ENCODE data around the gene KCNAB2.
"Not testable (repeated sequence)": the region's sequence is repeated elsewhere in the genome, so short reads cannot be mapped to it uniquely, and the experiment has no call there.

KCNAB2 gene

DNA sequence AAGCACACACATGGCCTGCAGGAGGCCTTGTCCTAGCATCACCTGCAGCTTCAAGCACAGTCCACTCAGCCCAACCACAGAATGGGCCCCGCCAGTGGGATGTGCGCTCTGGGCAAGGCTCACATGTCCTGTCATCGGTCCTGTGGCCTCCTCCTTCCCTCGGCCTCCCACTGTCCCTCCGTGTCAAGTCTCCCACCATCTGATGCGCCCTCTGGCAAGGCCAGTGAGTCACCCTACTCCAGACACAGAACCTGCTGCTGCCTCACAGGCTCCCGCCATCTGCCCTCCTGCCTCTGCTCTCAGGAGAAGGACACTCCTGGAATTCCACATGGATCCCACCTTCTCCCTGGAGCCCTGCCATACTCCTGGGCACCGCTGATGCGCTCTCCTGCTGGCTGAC lies 14.2 kb downstream of the KCNAB2 start:
- no peak for FAIRE-seq

DNA sequence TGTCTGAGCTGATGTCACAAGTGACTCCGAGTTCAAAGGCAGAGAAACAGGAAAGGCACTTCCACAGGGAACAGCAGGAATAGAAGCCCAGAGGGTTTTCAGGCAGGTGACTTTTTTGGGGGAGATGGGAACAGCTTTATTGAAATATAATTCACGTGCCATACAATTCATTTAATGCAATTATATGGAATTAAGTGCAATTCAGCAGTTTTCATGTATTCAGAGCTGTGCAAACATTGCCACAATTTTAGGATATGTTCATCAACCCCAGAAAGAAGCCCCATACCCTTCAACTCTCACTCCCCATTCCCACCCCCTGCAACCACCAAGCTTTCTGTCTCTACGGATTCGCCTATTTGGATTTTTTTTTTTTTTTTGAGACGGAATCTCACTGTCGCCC lies 17.0 kb downstream of the KCNAB2 start:
- FAIRE-seq = no peak

DNA sequence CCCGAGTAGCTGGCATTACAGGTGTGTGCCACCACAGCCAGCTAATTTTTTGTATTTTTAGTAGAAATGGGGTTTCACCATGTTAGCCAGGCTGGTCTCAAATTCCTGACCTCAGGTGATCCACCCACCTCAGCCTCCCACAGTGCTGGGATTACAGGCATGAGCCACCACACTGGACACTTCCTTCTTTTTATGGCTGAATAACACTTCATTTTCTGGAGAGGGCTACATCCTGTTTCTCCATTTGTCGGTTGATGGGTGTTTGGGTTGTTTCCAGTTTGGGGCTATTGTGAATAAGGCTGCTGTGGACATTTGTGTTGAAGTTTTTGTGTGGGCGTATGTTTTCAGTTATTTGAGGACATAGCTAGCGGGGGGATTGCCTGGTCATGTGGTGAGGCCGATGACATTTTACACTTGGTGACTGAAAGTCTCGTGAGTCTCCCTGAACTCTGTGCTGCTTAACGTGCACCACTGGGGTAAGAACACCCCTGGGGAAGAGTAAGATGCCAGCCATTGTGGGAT lies 17.9 kb downstream of the KCNAB2 start:
- FAIRE-seq = not testable (repeated sequence)

DNA sequence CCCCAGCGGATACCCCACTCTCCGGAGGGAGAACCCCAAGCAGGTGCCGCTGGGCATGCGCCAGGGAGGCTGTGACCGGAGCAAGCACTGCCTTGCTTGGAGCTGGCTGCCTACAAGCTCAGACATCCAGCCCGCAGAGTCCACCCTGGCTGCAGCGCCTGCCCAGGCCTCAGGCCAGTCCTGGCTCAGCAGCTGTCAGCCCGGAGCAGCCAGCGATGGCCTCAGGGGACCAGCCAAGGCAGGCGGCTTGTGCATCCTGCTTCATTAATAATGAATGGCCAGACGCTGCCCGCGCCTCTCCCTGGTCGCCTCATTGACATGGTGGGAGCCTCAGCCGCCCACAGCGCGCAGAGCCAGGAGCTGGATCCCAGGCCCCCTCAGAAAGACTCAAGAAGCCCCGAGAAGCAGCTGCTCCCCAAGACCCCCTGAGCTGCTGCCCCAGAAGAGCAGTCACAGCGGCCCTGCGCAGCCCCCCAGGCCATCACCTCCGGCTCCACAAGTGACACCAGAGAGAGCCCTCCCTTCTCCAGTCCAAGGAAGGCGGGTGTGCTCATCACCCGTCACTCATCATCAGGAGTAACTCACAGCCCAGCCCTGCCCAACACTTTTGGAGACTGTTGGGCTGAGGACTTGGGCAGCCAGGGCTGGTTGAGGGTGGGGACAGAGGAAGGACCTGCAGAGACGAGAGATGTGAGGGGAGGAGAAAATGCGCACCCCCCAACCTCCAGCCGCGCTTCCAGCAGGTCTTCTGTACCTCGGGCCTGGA lies 19.6 kb downstream of the KCNAB2 start:
- FAIRE-seq = no peak

DNA sequence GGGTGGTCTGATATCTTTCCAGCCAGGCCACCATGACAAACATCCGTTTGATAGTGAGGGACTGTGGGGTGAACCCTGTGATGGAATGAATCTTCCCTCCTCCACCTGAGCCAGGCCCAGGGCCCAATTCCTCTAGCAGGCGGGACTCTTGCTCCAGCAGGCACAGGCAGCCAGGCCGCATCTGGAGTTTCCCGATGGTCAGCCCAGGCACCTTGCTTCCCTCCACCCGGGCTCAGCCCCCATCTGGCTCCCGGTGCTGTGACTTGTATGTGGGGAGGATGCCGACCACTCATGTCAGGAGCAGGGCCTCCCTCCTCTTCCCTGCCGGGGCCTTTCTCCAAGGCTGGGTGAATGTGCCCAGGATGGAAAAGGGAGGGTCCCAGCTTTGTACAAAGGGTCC lies 21.0 kb downstream of the KCNAB2 start:
- no peak for FAIRE-seq

DNA sequence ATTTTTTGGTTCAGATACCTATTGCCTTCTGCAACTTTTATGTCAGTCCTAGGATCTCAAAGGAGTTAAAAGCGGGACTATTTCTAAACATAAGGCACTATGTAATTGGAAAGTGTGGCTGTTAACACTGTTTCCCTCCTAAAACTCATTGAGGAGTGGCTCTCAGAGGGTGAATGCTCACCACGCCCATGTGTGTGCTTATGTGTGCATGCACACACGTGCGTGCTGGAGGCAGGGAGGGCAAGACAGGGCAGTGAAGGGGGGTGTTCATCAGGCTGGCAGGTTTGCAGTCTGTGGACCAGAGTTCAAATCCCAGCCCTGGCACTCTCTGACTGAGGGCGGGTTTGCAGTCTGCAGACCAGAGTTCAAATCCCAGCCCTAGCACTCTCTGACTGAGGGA lies 22.4 kb downstream of the KCNAB2 start:
- FAIRE-seq = no peak

DNA sequence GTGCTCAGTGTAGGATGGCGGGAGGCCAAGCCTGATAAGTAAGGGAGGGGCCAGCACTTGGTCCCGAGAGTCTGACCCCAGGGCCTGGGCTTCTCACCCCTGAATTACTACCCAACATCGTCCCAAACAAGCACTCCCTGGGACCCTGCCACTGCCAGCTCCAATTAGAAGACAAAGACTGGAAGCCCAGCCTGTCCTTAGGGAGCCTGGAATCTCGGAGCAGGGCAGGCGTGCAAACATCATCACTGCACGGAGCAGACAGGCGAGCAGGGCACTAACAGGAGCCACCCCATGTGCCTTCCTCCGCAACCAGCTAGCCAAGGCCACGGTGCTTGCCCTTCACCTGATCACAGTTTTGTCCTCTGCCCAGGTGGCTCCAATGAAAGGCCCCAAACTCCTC lies 23.2 kb downstream of the KCNAB2 start:
- FAIRE-seq = no peak

DNA sequence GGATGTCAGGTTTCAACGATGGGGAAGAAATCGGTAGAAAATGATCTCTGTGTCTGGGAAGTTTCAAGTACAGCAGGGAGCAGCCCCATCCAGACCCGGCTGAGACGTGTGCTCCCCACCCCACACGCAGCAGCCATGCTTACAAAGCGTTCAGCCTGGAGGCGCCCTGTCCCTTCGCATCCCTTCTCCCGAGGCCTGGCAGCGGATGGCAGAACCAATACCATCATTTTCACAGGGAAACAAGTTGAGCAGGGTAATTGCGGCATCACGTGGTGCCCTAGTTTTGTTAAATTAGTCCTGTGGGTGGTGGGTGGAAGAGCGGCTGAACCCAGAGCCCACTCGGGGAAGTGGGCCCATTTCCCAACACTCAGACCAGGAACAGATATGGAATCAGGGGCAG lies 23.9 kb downstream of the KCNAB2 start:
- no peak for FAIRE-seq

DNA sequence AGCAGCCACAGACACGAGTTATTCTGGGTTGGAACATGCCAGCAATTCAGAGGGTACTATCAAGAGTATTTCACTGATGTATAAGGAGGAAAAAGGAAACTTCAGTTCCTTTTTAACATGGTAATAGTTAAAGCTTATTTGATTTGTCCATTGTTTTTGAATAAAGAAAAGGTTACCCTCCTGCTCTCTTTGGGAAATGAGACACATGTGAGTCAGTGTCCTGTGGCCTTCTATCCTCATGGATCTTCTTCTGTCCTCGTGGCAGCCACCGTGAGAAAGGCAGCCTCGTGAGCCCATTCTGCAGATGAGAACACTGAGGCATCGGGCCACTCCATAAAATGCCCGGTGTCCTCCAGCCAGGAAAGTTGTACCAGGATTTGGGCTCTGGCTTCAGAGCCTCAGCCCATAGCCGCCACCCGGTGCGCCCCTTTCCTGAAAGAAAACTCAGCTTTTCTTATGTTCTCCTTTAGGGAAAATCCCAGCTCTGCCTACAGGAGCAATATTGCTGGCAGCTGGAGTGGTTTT lies 24.8 kb downstream of the KCNAB2 start:
- FAIRE-seq = no peak

DNA sequence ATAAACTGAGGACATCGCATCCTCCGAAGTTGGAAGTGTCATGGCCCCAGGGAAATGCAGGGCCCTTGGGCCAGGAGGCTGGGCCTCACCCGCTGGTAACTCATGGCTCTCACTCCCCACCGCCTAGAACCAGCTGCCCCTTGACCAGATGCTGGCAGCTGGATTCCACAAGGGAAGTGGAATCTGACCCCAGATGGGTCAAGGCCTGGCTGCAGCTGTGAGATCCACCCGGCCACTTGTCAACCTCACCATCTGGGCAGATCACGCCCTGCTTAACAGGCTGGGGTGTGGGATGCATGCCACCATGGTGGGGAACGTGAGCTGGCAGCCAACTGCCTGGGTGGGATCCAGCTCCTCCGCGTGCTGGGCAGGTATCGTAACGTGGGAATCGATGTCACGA lies 25.5 kb downstream of the KCNAB2 start:
- FAIRE-seq = no peak

DNA sequence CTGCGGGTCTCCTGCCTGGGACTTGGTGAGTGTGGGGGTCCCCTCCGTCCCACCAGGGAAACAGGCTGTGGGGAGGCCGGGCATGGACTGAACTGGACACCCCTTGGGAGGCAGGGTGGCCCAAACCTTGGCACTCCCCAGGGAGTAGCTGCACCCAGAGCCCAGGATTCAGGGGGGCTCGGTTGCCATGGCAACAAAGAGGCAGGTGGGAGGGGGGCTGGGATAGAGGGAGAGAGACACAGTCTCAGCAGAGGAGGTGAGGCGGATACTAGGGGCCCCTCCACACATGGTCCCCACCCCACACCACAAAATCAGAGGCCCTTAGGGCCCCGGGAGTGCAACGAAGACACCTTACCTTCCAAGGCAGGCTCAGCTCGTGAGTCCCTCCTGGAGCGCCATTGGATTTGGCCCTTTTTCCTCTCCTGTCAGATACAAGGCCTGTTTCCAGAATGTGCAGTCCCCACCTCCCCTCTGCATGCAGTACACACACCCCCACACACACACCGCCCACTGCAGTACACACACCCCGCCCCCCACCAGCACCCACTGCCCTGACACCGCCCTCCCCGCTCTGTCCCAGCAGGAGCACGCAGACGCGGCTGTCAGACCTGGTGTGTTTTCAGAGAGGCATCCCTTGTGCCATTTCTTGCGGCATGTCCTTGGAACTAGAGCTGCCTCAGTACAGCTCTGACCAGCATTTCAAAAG lies 27.2 kb downstream of the KCNAB2 start:
- FAIRE-seq = no peak

DNA sequence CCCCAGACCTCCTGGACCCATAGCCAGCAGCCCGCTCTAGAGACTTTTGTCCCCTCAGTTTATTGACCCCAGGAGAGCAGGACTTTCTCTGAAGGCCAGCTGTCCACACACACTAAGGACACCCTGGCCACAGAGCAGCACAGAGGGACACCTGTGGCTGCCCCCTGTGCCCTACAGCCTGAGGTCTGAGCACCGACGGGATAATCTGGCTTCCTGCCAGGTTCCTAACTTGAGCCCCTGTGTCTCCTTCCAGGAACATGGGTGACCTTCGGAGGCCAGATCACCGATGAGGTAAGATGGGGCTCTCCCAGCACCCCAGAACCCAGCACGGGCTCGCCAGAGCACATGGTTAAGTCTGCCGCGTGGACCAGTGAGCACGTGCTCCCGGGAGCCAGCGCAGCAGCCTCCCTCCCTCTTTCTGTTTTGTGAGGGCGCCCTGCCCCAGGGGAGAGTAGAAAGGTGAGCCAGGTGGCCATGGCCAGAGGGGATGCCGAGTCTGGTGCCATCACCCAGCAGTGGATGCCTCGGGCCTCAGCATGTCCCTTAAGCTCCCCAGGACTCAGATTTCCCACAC lies 27.9 kb downstream of the KCNAB2 start:
- FAIRE-seq = no peak

DNA sequence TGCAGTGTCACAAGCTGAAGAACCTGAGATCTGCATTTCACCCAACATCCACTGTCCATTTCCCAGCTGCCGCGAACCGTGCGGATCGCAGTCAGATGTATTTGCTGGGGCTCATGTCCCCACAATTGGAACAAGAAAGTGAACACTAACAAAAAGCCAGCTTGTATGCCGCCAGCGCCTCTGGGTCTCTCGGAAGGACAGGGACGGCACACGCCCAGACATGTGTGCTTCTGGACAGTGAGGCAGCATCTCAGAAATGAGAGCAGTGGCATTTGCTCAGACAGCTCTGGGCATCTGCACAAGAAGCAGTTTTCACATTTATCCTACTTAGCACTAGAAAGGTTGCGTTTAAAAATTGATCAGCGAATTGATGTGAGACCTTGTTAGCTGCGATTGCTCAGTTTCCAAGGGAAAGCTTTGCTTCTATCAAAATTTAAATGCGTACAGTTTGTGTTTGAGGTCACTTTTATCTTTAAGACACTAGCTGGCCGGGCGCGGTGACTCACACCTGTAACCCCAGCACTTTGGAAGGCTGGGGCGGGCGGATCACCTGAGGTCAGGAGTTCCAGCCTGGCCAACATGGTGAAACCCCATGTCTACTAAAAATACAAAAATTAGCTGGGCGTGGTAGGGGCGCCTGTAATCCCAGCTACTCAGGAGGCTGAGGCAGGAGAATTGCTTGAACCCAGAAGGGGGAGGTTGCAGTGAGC lies 28.7 kb downstream of the KCNAB2 start:
- FAIRE-seq = no peak

DNA sequence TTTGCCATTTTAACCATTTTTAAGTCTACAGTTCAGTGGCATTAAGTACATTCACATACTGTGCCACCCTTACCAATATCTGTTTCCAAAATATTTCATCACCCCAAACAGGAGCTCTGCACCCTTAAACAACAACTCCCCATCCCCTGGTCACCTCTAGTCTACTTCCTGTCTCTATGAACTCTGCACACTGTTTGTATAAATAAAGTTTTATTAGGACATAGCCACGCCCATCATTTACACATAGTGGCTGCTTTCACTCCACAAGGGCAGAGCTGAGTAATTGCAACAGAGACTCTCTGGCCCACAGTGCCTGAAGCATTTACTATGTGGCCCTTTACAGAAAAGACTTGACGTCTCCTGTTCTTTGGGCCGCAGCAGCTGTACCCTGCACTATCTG lies 30.1 kb downstream of the KCNAB2 start:
- FAIRE-seq = no peak

DNA sequence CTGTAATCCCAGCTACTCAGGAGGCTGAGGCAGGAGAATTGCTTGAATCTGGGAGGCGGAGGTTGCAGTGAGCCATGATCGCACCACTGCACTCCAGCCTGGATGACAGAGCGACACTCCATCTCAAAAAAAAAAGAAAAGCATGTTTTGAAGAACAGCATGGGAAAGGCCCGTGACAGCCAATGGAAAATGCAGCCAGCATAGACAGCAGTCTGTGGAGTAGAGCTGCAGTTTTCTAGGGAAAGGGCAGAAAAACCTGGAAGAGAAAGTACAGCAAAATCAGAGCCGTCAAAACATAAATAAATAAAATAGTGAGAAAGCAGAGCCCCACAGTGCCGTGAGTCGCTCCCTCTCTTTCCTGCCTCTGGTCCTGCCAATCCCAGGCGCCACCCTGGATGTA lies 31.4 kb downstream of the KCNAB2 start:
- not testable (repeated sequence) for FAIRE-seq

DNA sequence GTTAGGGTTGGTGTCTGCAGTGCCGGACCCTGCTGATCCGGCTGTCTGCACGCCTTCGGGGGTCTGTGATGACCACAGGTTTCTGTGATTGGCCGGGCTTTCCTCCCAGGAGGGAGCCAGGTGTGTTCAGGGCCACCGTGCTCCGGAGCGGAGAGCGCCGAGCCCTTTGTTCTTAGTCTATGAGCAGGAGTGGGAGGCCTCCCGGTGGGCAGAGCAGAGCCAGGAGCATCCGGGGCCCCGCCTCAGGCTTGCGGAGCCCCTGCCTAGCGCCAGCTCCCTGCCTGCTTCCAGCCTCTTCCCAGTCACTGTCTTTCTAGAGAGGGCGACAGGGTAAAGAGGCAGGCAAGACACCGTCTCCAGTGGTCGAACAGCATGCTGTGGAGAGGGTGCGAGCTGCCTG lies 31.8 kb downstream of the KCNAB2 start:
- no peak for FAIRE-seq

DNA sequence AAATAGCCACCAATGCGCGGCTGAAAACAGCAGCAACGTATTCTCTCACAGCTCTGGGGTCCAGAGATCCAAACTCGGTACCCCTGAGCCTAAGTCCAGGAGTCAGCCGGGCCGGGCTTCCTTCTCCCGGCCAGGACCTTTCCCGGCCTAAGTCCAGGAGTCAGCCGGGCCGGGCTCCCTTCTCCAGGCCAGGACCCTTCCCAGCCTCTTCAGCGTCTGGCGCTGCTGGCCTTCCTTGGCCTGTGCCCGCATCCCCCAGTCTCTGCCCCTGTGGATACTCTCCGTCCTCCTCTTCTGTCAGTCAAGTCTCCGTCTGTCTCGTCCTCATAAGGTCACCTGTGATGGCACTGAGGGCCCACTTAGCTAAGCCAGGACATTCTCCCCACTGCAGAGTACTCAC lies 32.2 kb downstream of the KCNAB2 start:
- no peak for FAIRE-seq

DNA sequence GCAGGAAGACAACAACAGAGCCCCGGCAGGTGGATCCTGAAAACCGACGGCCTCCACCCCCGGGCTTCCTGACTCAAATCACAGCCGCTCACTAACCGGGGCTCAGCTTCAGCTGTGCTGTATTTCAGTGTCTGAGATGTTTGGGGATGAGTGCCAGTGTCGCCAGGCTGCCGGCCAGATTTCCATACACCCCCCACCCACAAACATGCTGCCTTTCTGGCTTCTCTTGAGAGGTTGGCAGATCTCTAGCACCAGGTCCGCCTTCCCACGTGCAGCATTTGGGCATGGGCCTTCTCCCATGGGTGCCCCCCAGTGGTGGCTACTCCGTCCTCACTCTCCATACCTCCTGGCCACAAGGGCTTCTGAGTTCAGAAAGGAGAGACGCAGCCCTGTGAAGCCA lies 34.8 kb downstream of the KCNAB2 start:
- no peak for FAIRE-seq

DNA sequence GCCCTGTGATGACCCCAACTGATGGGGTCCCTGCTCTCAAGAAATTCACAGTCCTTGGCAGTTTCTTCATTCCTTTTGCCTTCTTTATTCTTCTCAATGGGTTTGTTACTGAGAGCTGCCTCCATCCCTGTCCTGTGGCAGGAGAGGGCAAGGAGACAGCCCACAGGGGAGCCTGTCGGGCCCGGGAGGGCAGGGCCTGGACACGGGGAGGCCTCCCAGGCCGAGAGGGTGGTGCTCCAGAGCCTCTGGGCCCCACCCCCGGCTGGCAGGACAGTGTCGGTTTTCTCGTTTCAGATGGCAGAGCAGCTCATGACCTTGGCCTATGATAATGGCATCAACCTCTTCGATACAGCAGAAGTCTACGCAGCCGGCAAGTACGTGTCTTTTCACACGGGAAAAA lies 36.2 kb downstream of the KCNAB2 start:
- FAIRE-seq = no peak

DNA sequence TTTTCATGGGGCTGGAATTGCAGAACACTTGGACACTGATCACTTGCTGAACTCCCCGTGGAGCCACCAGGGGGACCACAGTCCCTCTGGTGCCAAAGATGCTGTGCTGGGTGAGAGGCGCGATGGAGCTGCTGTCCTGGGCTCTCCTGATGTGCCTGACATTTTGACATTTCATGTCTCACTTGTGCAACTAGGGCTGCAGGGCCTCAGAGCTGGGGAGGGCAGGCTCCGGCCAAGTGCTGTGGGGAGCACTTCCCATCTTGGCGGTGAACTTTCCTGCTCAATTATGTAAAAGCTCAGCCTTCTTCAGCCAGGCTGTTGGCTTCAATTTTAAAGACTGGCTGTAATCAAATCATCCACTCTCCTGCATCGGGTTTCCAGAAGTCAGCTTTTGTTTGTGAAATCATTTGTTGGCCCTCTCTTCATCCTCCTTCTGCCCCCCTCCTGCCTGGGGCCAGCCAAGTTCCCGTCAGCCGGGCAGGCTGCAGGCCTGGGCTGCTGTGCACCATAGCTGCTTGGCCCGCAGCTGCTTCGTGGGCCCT lies 36.8 kb downstream of the KCNAB2 start:
- FAIRE-seq = no peak

DNA sequence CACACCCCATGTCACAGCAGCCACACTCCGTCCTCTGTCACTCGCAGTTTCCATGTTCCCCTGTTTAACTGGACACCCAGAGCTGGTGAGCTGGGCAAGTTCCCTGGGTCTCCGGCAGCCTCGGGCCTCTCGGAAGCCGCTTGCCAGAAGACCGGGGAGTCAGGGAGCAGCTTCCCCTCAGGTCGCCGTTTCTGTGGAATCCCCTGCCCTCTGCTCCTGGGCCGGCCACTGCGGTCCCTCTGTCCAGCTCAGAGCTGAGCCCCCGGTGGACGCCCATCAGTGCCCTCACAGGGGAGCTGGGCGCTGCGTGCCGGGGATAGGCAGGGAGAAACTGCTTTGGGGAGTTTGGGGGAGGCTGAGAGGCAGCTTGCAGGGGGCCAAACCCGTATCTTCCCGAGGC lies 37.7 kb downstream of the KCNAB2 start:
- FAIRE-seq = no peak

DNA sequence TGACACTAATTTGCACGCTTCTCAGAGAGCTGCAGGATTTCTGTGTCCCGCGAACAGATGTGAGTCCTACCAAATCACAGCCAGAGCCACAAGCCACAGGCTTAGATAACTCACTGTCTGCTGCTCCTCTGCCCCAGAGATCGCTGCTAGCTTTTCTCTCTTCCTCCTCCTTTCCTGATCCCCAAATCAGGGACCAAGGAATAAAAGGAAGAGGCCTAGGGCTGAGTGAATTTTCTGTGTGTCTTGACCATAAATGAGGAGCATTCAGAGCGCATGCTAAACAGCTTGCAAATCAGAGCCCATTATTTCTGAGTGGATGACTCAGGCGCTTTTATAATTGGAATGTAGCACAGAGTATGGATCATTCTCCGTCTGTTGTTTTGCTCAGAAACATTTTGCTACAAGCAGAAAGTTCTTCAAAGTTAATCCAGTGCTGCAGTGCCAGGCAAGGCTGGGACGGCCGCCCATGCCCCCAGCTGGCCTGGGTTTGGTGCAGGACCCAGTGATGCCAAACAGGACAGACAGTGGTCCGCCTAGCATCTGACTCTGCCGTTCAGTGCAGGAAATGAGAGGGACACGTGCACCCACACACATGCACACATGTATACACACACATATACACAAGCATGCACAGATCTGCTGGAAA lies 38.2 kb downstream of the KCNAB2 start:
- no peak for FAIRE-seq

Measured in colon (tissue), 2 donors.